Activated CD4-positive, alpha-beta T cell treated with anti-CD3 and anti-CD28 coated beads, Interleukin-2, amount 50 U/mL, for 16 hours (primary cell): ENCODE data around the gene TMEM184A.

Experiments used
- DNase-seq: peaks from one replicate; pipeline ENCODE4 v3.0.0-alpha.2; 2020

TMEM184A gene

GRCh38 chr7:1538544-1539180, 17.3 kb downstream of the TMEM184A start:
- DNase-seq = no peak

DNA sequence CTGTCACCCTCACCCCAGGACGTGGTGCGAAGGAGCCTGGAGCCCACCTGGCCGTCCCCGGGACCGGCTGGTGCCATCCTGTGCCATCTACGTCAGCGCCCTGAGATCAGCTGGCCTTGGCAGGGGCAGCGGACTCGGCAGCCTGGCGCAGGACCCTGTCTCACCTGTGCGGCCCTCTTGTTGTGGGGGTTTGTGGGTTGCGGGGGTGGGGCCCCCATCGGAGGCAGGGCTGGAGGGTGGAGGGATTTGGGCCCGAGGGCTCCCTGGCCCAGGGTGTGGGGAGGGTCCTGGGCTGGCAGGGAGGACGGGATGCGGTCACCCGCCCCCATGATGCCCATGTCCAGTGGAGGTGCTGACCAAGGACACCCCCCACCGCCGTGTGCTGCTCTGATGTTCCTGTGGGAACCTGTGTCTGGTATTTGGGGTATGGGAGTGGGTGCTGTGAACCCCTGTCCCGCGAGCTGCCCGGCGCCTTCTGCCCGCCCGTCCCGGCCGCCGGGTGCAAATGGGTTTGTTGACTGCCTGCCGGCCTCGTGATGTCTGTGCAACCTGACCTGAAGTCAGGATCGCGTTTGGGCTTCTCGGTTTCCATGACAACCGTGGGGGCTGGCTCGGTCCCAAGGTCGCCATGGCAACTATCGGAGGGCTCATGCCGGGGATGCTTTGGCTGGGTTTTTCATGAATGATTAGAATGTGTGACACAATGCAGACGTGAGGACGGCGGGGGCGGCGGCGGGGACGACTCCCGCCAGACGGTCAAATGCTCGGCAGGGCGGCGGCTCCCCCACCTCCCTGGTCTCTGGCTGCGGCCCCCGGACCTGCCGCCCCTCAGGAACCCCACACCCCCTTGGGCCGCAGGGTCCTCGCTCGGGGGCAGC, 18.2 kb downstream of the TMEM184A start:
- DNase-seq = no peak

DNA sequence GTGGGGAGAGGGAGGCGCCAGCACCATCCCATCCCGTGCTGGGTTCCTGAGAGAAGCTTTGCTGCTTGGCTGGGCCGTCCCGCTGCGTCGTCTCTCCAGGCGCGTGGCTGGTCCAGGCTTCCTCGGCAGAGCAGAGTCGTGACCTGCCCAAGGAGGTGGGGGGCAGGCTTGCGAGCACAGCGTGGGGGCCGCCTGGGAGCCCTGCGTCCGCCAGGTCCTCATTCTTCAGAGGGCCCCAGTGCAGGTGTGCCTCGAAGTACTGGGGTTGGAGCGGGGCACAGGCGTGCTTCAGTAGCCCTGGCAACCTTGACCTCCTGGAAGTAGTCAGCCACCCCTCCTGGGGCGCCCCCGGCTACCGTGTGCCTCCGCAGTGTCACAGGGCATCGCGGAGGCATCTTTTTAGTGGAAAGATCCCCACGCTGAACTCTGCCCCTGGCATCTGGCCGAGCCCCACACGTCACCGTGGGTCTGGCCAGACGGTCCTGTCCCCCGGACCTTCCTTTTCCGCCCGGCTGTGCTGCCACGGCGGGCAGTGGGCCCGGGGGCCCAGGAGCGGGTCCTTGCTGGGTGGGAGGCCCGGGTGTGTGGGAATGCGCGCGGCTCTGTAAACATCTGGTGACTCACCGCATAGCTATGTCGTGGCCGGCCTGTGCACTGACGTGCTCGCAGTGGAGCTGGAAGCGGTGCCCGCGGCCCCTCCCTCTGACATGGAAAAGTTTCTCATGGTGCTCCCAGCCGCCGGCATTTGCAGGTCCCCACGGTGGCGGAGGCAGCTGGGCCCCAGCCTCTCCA, 19.1 kb downstream of the TMEM184A start:
- DNase-seq = no peak

DNA sequence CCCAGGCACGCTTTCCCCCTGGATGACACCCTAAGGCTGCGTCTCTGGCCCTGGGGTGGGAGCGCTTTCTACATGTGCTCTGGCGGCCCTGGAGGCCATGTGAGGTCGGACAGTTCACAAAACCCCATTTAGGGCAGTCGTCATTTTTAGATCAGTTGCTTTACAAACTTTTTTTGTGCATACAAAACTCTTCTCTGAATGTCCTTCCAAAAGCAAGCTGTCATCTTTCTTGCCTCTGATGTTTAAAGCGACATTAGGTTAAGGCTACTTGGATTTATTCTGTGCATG, 19.6 kb downstream of the TMEM184A start:
- no peak for DNase-seq

DNA sequence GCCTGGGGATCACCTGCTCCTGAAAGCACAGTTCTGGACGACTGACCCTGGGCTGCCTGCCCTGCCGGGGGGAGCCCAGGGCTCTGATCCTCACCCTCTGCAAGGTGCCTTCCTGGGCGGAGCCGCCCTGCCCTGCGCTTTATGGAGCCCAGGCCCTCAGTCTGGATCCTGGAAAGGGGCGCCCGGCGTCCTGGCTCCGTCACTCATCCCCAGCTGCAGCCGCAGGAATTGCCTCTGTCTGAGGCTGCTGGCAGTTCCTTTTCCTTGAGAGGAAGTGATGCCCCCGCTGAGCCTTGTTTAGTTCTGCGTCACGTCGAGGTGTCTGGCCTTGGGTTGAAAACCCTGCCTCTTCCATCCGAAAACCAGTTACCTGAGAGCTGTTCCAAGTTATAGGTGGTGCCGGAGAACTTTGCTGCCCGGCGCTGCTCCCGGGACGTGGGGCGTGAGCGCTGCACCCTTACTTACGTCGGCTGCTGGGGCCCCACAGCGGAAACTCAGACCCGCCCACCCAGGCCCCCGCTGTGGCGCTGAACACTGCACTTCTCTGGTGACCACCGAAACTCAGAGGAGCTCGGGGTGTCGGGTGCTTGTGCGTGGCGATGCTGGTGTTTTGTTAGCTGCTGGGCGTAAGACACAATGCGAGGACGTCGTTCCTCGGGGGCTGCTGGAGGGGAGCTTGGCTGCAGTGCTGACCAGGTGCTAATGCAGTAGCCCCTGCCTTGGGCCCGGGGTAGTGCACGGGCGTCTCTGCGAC, 20.1 kb downstream of the TMEM184A start:
- no peak for DNase-seq

DNA sequence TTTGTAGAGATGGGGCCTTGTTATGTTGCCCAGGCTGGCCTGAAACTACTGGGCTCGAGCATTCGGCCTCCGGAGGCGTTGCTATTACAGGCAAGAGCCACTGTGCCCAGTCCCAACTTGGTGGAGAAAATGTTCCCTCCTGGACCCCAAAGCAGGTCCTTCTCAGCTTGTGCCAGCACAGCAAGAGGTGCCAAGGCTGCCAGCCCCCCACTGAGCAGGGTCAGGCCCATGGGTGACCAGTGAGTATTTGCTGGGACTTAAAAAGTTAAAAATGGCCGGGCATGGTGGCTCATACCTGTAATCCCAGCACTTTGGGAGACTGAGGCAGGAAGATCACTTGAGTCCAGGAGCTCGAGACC, 20.9 kb downstream of the TMEM184A start:
- DNase-seq = no peak

- DNase-seq = no peak
Observed at GRCh38 chr7:1534330-1535099, 21.5 kb downstream of the TMEM184A start.

DNA sequence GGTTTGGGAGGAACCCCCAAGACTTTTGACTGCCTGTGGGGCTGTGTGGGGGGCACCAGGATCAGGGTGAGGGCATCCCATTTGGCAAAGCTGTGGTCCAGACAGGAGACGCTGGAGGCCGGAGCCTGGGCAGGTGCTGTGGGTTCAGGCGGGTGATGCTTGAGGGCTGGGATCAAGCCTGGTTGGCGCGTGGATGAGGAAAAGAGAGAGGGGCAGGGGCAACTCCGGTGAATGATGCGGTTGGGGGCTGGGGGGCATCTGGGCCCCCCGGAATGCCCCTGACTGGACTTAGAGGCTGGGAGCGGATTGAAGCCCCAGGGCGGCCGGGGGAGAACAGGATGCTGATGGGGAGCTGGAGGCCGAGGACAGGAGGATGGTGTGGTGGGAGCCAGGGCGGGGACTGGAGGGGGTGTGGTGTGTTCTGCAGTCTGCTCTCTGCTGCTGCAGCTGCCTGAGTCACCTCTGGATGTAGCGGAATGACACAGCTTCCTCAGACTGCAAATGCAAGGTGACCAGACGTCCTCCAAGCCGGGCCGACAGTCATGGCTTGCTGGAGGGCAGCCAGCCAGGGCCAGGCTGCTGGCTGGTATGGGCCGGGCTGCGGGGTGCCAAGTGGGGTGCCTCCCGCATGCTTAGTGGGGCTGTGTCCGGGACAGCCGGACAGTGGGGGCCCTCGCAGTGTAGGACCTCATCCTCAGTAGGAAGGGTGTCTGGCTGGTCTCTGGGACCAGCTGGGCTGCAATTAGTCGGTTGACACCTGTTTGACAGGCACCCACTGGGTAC, 22.3 kb downstream of the TMEM184A start:
- DNase-seq = peak; percentile 81

GRCh38 chr7:1533255-1533546, 22.8 kb downstream of the TMEM184A start:
- DNase-seq = no peak

DNA sequence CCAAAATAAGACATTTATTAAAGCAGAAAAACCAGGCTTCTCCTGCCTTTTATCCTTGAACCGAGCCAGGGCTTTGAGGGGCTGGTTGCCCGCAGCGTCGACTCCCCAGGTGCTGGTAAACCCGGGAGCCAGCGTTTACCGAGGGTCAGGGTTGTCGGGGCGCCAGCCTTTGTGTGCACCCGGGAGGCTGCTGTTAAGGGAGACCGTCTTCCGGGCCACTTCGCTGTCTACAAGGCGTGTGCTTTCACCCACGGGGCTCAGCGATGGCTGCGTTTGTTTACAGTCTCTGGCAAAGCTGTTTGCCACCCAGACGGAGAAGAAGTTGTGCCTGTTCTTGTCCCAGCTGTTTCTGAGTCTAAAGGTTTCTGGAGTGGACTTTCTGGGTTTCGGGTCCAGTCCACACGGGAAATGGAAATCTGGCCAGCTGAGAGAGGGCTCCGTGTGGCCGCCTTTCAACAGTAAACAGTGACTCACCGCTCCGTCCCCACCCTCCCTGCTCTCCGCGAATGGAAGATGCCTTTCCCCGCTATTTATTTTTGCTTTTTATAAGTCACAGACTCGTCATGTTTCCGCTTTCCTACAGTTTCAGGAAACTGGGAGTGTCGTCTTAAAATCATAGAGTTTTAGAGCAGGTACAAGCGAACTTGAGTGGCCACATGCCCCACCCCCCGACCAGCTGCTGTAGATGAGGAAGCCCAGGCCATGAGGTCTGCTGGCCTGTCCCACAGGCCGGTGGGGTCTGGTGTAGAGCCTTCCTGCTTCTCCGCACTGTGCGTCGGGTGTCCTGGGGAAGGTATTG, 23.4 kb downstream of the TMEM184A start:
- peak; percentile 67 for DNase-seq

DNA sequence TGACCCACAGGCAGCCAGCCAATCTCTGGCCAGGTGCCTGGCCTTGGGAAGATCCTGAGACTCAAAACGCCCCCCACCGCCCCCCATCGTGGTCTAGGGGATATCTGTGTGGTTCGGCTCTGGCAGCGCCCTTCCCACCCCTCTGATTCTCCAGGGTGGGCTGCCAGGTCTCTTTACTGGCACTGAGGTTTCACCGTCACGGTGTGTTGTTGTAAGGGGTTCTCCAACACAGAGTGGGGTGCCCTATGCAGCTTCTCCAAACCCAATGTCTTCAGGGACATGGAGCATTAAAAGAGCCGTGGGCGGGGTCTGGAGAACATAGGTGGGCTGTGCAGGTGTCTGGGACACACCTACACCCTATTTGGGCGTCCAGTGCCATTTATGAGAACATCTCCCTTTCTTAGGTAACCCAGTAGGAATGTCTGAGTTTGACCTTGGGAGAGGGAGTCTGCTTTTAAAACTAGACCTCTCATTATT, 24.0 kb downstream of the TMEM184A start:
- DNase-seq = no peak

- no peak for DNase-seq
Observed at GRCh38 chr7:1531263-1531978, 24.6 kb downstream of the TMEM184A start.

DNA sequence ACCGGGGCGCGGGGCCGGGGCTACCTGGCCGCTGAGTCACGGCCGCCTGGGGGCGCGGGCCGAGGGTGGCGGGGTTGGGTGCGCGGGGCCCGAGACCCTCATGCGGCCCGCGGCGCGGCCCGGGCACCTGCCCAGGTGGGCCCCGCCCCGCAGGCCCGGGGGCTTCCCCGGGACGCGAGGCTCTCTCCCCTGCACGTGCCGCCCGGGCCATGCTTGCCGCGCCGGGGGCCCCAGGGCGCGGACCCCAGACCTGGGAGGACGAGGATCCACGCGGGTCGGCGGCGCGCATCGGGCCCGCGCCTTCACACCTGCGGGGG, 25.1 kb downstream of the TMEM184A start:
- DNase-seq = no peak

DNA sequence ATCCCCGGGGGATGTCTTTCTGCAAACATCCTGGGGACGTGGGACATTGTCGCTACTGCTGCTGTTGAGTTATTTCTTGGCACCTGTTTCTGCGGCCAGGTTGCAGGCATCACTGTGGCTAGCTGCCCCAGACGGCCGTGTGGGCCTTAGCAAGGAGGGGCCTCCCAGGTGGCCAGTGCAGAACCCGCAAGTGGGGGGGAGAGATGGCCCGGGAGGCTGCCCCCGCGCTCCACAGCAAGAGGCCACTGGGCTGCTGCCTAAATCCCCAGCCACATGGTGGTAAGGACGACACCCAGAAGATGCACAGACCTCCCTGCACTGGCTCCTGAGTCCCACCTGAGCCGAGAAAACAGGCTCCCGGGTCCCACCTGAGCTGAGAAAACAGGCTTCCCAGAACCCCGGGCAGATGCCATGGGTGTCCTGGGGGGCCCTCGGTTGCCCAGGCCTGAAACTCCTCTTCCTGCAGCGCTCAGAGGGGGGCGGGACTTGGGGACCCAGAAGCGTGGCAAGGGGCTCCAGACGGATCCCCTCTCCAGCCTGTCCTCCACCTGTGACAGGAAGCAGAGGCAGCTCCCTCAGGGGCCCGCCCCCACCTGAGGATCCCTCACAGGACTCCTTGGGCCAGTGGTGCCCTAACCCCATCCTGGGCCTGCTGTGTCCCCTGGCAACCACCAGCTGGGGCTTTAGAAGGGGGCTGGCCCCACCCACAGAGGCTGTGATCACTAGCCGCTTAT, 26.5 kb downstream of the TMEM184A start:
- no peak for DNase-seq

GRCh38 chr7:1526271-1526754, 29.7 kb downstream of the TMEM184A start:
- DNase-seq = no peak

DNA sequence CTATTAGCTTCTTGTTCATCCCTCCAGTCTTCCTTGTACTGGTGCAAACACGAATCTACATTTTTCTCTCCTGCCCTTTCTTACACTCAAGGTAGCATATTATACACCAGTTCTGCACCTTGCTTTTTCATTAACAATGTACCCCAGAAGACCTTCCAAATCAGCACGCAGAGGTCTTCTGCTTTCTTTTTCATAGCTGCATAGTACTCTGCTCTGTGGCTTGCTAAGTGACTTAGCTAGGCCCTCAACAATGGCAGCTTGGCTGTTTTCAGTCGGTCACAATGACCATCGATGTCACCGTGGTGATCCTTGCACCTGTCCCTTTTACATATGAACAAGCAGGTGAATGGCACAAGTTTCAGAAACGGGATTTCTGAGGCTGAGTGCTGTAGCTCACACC, 30.6 kb downstream of the TMEM184A start:
- DNase-seq = no peak

DNA sequence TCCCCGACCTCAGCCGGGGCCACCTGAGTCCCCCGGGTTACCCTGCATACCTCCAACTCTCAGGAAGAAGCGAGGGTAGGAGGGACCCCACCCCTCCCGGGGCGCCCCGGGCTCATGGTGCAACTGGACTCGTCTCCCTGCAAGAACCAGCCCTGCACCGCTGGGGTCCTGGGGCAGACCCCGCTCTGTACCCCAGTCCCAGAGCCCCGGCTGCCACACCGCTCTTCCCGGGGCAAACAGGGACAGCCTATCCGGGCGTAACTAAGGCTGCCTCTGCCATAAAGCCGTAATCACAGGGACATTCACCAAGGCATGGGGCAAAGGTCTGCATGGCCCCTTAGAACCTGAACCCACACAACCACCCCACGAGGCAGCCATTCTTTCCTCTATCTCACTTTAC, 32.2 kb downstream of the TMEM184A start:
- no peak for DNase-seq

DNA sequence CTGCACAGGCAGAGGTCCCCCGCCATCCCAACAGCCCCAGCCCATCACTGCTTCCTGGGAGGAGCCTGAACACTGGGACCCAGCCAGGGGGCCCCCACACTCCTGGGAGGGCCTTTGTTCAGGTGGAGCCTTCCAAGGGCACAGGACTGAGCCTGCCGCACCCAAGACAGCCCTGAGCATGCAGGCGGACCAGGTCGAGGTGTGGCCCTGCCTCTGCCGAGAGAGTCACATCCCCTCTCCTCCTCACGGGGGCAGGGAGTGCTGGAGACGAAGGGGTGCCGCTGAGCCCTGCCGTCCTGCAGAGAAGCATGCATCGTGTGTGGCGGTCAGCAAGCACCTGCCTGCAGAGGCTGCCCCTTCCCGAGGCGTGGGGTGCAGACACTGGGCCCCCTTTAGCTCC, 32.8 kb downstream of the TMEM184A start:
- DNase-seq = no peak

GRCh38 chr7:1521456-1521855, 34.5 kb downstream of the TMEM184A start:
- DNase-seq = no peak
